Smooth muscle cell (in vitro differentiated cells): Measurements from ENCODE around the gene SERPINF2. TPM values are rescaled to one million over a fixed set of nuclear protein-coding genes. Genes with fewer than 3 reads are reported as not detected.

Experiments used
- DNase-seq: peaks from one replicate; lab custom pipeline; 2025; ENCODE audit not compliant: unreplicated experiment; lab: John Stamatoyannopoulos, UW
- H2AFZ ChIP-seq: fragments of 200-600 bp; sonication (generic); 2 replicates; pipeline ENCODE4 v1.6.0; 2016; ENCODE audit warnings: antibody characterized with exemption, low read depth, mild to moderate bottlenecking
- H3F3A ChIP-seq: fragments of 200-600 bp; sonication (generic); 2 replicates; pipeline ENCODE4 v1.6.0; 2017; ENCODE audit warnings: antibody characterized with exemption, low read depth
- H3K27ac ChIP-seq: fragments of 200-600 bp; sonication (generic); 2 replicates; pipeline ENCODE4 v1.5.1; 2016; ENCODE audit warnings: low read depth, mild to moderate bottlenecking
- H3K27me3 ChIP-seq: fragments of 200-600 bp; sonication (generic); 2 replicates; pipeline ENCODE4 v1.6.1; 2016; ENCODE audit warnings: low read depth, mild to moderate bottlenecking
- H3K36me3 ChIP-seq: fragments of 200-600 bp; sonication (generic); 2 replicates; pipeline ENCODE4 v1.5.1; 2016; ENCODE audit warnings: low read depth
- H3K4me1 ChIP-seq: fragments of 200-600 bp; sonication (generic); 2 replicates; pipeline ENCODE4 v1.5.1; 2016; ENCODE audit warnings: low read depth
- H3K4me2 ChIP-seq: fragments of 200-600 bp; sonication (generic); 2 replicates; pipeline ENCODE4 v1.6.0; 2016; ENCODE audit warnings: mild to moderate bottlenecking
- H3K4me3 ChIP-seq: fragments of 200-600 bp; sonication (generic); 2 replicates; pipeline ENCODE4 v1.5.1; 2016; ENCODE audit warnings: mild to moderate bottlenecking
- H3K79me2 ChIP-seq: fragments of 200-600 bp; sonication (generic); 2 replicates; pipeline ENCODE4 v1.6.0; 2016; ENCODE audit warnings: low read depth, mild to moderate bottlenecking
- H3K9ac ChIP-seq: fragments of 200-600 bp; sonication (generic); 2 replicates; pipeline ENCODE4 v1.6.0; 2016; ENCODE audit warnings: low read depth
- H3K9me3 ChIP-seq: fragments of 200-600 bp; sonication (generic); replicated peaks from 2 replicates; pipeline ENCODE4 v1.5.1; 2016; ENCODE audit warnings: low read depth
- H4K20me1 ChIP-seq: fragments of 200-600 bp; sonication (generic); 2 replicates; pipeline ENCODE4 v1.6.0; 2016; ENCODE audit warnings: low read depth
- CTCF ChIP-seq: fragments of 200-600 bp; sonication (generic); IDR thresholded peaks from 2 replicates; pipeline ENCODE4 v1.5.1; 2017; ENCODE audit warnings: borderline replicate concordance, mild to moderate bottlenecking, antibody characterized with exemption; ENCODE audit not compliant: insufficient read depth, poor library complexity, severe bottlenecking
- WGBS: methylation state at CpG from one replicate; pipeline ENCODE4 v1.1.7; 2016; ENCODE audit warnings: low lambda C conversion rate; 5-methylcytosine and 5-hydroxymethylcytosine counted together
- polyA plus RNA-seq: library from polyadenylated mRNA; unstranded; fragments of >200 nt; fragmentation: Nextera tagmentation; extraction: Ambion mirVana; gene quantifications from 2 replicates; pipeline ENCODE4 v1.2.1, GENCODE V29; 2016
- total RNA-seq: library from RNA; depleted of rRNA; stranded (reverse); fragments of >200 nt; gene quantifications from 2 replicates; pipeline ENCODE4 v1.2.3, GENCODE V29; 2014

Gene SERPINF2
- total and polyA plus RNA-seq, 2 experiments from 2014 or later = 0.18 to 0.22 TPM

GRCh38 chr17:1715803-1716075 lies 26.9 kb upstream of the SERPINF2 start:
- peaks cover 52% of the 10 kb centered on the region for H4K20me1 ChIP-seq
- no peak for TF ChIP-seq CTCF
- WGBS = 0% methylated on average over 6 of the region's 23 CpGs

GRCh38 chr17:1716076-1716911 lies 26.4 kb upstream of the SERPINF2 start:
- Histone ChIP-seq H3F3A (peaks cover 40% of the 10 kb centered on the region), H3K4me3 (peak overlapping the region; percentile 97), H3K27ac (peak overlapping the region; percentile 99), H3K4me2 (peak overlapping the region; percentile 99), H2AFZ (no peak overlapping the region), H3K36me3 (no peaks in the 10 kb centered on the region), H3K4me1 (peaks cover 22% of the 10 kb centered on the region), H3K9ac (peak overlapping the region; percentile 100), H3K27me3 (no peaks in the 10 kb centered on the region), H4K20me1 (peaks cover 47% of the 10 kb centered on the region), H3K79me2 (peaks cover 45% of the 10 kb centered on the region), H3K9me3 (no peaks in the 10 kb centered on the region)
- TF ChIP-seq CTCF = no peak
- peak; percentile 98 for DNase-seq
- under 1% methylated on average over 53 of the region's 70 CpGs for WGBS

More at GRCh38 chr17:1715803-1716075, 26.9 kb upstream of the SERPINF2 start:
- no peak overlapping the region for H2AFZ ChIP-seq
- H3K4me2 ChIP-seq = peak overlapping the region; percentile 99
- peaks cover 28% of the 10 kb centered on the region for H3K4me1 ChIP-seq
- peaks cover 50% of the 10 kb centered on the region for H3K79me2 ChIP-seq
- peak overlapping the region; percentile 100 for H3K9ac ChIP-seq
- no peaks in the 10 kb centered on the region for H3K9me3 ChIP-seq
- peaks cover 40% of the 10 kb centered on the region for H3F3A ChIP-seq
- peak overlapping the region; percentile 99 for H3K27ac ChIP-seq
- no peaks in the 10 kb centered on the region for H3K36me3 ChIP-seq
- DNase-seq = no peak
- H3K4me3 ChIP-seq = peak overlapping the region; percentile 97
- no peaks in the 10 kb centered on the region for H3K27me3 ChIP-seq

- Histone ChIP-seq H3K27me3 (no peaks in the 10 kb centered on the region), H3K4me1 (peaks cover 21% of the 10 kb centered on the region), H3K4me2 (peak overlapping the region; percentile 85), H3K79me2 (peaks cover 37% of the 10 kb centered on the region), H3F3A (peaks cover 36% of the 10 kb centered on the region), H3K4me3 (peak overlapping the region; percentile 60), H2AFZ (no peak overlapping the region), H3K9ac (peak overlapping the region; percentile 94), H3K36me3 (no peaks in the 10 kb centered on the region), H4K20me1 (peaks cover 38% of the 10 kb centered on the region), H3K9me3 (no peaks in the 10 kb centered on the region), H3K27ac (peak overlapping the region; percentile 98)
- no peak for TF ChIP-seq CTCF
- peak; percentile 66 for DNase-seq
- 3% methylated on average over 13 of the region's 13 CpGs for WGBS
These were observed 25.6 kb upstream of the SERPINF2 start for GRCh38 chr17:1716912-1717695.
